SH-SY5Y (cell line): ENCODE results near the gene APOBR.

Experiments
- GATA2 ChIP-seq: IDR thresholded peaks from 2 replicates; pipeline ENCODE4 v1.6.1; 2011; ENCODE audit warnings: mild to moderate bottlenecking, low read depth, low read length
- GATA3 ChIP-seq: IDR thresholded peaks from 2 replicates; pipeline ENCODE4 v1.6.1; 2011; ENCODE audit warnings: low read depth, mild to moderate bottlenecking, low read length, moderate library complexity

DNA sequence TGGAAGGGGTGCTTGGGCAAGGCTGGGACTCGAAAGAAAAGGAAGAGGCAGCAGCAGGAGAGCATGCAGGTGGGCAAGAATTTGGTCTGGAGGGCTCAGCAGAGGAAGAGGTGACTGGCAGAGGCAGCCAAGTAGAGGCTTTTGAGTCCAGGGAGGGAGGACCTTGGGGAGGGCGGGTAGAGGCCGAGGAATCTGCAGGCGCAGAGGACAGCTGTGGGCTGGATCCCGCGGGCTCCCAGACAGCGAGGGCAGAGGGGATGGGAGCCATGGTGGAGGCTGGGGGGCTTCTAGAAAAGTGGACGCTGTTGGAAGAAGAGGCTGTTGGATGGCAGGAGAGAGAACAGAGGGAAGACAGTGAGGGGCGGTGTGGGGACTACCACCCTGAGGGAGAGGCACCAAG, 2.9 kb downstream of the APOBR start:
- TF ChIP-seq GATA2 (no peak), GATA3 (no peak)
